ENCODE data around the gene GSTCD.
A peak's percentile ranks its signal among the peaks of the same experiment; 100 is the strongest.
"Not testable (repeated sequence)": the region's sequence is repeated elsewhere in the genome, so short reads cannot be mapped to it uniquely, and the experiment has no call there.

GSTCD gene, protein sequence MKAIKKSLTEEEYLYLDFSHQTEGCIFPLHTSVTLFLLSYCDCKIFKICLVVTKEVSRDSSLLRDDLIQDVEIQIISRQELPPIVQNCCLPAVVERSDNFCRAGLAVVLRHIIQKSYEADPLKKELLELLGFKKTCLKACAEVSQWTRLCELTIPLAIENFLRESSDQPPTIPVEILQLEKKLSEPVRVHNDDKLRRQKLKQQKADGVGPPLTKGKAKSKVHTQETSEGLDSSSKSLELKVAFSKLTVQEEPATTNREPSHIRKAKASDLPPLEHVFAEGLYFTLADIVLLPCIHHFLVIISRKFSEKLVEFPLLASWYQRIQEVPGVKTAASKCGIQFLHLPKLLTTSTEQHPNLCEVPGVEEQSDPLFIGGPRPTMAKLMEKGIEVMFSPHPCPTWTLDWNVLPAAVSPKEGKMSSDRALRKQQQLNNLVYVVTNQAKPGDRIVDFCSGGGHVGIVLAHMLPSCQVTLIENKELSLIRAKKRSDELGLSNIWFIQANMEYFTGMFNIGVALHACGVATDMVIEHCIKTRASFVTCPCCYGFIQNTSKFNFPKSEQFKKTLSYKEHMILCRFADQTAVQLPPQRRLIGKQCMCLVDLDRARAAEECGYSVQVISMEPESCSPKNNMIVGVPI

DNA sequence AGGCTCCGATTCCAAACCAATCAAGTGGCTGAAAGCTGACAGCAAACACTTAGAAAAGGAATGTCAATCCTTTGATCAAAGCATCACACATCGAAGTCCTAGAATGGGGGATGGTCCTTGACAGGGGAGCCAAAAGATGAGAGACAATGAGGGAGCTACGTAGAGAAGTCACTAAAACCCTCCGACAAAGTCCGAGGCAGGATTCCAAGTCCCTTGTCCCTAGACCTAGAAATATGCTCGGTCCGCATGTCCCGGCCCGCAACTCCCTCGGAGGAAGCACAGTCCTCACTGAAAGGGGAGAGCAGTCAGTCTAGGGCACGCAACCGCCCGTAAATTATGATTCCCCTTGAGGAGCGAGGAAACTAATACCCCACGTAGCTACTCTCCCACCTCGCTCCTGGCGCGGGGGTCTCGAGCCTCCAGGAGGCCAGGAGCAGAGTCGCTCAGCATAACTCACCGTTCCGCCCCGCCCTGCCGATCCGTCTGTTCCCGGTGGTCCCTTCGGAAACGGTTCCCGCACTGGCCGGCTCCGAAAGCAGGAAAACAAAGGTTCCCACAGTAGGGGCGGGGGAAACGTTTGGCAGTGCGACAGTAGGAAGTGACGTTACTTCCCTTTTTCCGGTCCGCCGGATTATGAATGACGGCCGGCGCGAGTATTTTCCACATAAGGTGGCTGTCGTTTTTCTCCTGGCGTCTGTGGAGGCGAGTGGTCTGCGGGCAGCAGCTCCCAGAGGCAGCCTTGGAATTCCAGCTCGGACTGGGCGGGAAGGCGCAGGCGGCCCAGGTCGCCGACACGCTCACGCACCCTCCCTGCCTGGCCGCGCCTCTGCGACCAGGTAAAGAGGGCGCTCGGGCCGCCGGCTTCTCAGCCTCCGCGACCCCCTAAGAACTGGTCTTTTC is at the start of gene GSTCD, which contains the start of gene INTS12:
Gene GSTCD, plus strand, starts transcription at position 604 of the 900 bp plus-strand sequence. CDS start 8,830 bp downstream, outside the sequence.
Gene INTS12, minus strand, starts transcription at position 509 of the 900 bp plus-strand sequence. CDS start 8,684 bp downstream, outside the sequence.
- peak; percentile 84 for DNase-seq

DNA sequence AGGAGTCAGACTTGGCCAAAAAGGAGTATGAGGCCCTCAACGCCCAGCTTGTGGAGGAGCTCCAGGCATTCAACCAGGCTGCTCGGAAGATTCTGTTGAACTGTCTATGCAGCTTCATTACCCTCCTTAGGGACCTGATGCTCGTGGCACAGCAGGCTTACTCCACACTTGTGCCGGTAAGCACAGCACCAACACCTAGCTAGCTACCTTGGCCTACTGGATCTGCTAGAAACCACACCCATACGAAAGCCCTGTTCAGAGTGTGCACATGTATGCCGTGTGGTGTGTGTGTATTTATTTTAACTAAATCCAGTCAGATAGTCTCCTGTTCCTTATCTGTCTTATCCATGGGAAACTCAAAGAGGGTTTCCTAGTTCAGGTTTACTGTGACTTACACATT is 49.4 kb upstream of the GSTCD start:
- no peak for DNase-seq

DNA sequence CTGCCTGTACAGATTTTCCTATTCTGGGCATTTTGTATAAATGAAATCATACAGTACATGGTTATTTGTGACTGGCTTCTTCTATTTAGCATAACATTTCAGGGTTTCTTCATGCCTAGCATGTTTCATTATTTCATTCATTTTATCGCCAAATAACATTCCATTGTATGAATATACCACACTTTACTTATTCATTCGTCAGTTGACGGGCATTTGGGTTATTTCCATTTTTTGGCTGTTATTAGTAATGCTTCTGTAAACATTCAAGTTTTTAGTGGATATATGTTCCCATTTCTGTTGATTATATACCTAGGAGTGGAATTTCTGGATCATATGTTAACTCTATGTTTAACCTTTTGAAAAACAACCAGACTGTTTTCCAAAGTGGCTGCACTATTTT is 47.6 kb upstream of the GSTCD start:
- no peak for DNase-seq

DNA sequence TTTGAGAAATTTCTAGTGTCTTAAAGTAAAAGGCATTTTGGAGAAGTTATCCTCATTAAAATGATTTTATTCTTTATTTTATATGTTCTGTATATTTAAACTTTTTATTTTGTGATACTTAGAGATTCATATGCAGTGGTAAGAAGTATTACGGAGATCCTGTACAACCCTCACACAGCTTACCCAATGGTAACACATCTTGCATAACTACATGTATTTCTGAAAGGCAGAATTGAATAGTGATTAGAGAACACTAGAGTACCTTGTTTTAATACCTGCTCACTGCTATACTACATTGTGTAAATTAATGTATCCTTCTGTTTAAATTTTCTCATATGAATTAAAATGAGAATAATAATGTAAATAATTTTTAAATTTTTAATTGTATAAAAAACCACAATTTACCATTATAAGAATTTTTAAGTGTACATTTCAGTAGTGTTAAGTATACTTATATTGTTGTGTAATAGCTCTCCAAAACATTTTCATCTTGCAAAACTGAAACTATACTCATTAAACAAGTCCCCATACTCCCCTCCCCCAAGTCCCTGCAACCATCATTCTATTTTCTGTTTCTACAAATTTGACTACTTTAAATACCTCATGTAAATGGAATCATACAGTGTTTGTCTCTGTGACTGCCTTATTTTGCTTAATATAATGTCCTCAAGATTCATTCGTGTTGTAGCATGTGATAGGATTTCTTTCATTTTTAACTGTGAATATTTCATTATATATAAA is 45.5 kb upstream of the GSTCD start:
- no peak for DNase-seq

DNA sequence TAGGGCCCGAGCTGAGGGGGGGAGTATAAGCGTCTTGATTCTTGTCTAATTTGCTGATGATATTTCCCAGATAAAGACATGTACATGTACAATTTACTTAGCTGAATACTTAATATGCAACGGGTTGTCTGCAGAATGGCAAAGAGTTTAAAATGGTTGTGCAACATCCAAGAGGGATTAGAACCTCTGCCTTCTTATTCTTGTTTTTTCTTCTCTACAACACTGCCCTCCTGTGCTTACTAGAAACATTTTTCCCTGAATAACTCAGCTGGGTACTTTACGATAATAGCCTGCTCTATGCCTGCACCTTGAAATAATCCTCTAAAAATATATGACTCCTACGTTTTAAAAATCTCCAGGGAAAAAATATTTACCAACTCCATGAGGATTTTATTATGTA is 41.9 kb upstream of the GSTCD start:
- no peak for DNase-seq

DNA sequence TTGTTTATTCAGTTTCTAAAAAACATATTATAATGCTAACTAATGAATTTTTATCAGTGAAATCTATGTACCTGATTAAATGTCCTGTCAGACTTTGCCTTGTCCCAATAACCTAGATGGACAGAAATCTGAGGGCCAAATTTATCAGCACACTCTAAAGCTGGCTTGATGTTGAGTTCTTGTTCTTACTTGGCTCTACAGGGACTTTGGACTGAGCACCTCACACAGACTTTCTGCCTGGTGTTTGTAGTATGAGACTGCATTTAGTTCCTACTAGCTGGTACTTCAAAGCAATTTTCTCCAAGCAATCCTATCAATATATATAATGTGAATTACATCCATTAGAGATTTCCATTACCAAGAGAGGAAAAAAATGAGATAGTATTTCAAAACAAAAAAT is 37.9 kb upstream of the GSTCD start:
- no peak for DNase-seq

DNA sequence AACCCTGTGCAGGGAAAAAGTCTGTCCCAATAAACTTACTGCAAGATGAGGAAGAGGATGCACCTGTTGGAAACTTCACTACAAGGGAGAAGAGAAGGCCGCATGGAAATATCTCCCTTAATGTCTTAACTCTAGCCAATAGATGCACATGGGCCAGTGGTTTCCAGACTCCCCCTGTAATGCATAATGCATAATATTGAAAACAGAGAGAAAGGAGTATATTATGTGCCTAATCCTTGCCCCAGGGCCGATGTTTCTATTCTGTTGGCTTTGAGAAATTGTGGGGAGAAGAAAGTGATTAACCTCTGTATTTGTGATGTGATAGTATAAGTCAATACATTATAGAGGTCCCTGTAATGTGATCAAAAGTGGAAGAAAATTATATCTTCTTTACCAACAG is 37.3 kb upstream of the GSTCD start:
- no peak for DNase-seq

DNA sequence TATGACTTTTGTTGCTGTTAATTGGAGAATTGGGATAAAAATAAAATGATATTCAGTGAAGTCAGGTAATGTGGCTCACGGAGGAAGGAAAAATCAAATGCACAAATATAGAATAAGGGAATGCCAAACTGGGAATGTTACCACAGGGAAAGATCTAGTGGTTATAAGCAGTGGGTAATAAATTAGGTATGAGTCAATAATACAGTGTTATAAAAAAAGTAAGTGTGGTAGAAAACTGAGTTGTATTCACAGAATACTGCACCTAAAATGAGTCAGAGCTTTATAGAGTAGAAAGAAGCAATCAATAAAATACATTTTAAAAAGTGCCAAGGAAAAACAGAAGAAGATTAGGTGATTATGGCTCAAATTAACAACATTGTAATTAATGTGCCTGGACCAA is 34.6 kb upstream of the GSTCD start:
- DNase-seq = no peak

DNA sequence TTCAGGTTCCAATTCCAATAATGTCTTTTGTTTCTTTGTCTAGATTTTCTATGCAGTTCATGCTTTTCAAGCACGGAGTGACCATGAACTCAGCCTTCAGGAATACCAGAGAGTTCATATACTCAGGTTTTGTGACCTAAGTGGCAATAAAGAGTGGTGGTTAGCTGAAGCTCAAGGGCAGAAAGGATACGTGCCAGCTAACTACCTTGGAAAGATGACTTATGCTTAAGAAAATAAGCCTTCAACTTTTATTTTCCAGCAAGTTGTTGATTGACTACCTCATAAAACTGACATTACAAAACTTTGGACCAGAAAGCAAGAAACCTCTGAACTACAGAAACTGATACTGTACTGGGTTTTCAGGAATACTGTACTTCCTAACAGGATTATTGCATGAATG is 30.9 kb upstream of the GSTCD start:
- no peak for DNase-seq

DNA sequence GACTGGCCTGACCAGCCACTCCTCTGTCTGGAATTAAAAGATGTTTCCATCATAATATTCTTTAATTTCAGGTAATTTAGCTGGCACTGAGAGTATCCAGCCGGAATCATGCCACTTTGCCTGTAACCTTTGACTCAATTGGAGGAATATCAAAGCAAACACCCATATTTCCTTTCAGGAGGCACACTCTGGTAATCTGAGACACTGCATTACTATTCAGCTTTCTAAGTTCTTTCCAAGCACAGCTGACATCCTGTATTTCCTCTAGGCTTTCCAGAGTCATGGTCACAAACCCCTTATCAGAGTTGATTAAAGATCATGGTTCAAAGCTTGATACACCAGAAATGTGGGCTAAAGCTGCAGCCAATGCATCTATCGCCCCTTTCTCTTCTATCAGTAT is 29.4 kb upstream of the GSTCD start:
- DNase-seq = no peak

DNA sequence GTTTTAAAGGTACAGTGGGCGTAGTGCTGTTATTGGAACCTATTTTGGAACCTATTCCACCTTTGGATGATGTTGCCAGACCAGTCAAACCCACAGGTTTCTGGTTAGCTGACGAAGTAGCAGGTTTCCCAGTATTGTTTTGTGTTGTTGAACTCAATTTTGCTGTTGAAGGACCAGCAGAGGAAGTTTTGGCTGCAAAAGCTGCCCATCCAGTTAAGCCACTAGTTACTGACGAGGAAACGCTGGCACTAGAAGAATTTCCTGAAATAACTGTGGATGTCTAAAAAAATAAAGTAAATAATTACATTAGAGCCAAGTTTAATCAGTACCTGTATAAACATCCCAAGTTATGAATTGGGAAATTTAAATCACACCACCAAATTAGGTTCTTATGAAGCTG is 25.5 kb upstream of the GSTCD start:
- no peak for DNase-seq

DNA sequence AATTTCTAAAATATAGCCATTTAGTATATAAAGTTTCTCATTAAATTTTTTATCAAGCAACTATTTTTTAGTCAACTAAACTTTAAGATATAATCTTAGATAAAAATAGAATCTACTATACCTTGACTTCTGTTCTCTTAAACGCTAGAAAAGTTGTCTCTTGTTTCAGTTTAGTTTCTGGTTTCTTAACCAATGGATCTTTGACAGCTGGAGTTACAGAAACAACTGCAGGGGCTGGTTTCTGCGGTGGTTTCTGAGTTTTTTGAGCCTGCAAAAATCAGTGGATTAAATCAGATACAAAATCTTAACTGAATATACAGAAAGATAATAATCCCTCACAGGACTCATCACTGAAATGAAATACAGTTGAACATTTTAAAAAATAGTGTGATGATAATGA is 22.0 kb upstream of the GSTCD start:
- DNase-seq = no peak

DNA sequence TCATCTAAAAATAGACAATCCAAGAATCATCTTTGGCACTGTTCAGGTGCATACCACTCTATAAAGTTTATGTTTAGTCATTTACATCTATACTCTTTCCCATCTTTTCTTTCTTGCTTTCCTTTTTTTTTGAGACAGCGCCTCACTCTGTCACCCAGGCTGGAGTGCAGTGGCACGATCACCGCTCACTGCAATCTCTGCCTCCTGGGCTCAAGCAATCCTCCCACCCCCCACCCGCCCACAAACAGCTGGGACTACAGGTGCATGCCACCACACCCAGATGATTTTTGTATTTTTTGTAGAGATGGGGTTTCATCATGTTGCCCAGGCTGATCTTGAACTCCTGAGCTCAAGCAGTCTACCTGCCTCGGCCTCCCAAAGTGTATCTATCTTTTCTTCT is 13.8 kb upstream of the GSTCD start:
- DNase-seq = not testable (repeated sequence)

DNA sequence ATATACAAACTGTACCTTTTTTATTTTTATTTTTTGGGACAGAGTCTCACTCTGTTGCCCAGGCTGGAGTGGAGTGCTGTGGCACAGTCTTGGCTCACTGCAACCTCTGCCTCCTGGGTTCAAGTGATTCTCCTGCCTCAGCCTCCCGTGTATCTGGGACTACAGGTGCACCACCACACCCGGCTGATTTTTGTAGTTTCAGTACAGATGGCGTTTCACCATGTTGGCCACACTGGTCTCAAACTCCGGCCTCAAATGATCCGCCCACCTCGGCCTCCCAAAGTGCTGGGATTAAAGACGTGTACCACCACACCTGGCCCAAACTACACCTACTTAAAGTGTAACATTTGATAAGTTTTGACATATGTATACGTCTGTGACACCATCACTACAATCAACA is 12.8 kb upstream of the GSTCD start:
- not testable (repeated sequence) for DNase-seq

DNA sequence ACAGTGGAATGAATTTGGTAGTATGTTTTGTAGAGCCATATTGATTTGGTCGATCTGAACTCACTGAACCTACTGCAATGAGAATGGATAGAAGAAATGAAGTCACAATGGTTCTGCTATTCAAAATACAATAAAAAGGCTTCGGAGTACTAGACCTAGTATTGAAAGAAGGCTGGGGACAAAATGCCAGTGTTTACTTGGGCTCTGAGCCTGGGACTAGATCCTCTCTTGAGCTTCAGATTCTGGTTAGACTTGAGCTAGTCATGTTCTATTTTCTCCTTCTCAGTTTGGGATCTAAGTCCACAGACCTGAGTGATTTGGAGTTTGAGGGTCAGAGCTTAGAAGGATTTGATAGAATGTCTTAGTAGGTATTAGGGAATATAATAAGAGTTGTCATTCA is 10.0 kb upstream of the GSTCD start:
- no peak for DNase-seq

DNA sequence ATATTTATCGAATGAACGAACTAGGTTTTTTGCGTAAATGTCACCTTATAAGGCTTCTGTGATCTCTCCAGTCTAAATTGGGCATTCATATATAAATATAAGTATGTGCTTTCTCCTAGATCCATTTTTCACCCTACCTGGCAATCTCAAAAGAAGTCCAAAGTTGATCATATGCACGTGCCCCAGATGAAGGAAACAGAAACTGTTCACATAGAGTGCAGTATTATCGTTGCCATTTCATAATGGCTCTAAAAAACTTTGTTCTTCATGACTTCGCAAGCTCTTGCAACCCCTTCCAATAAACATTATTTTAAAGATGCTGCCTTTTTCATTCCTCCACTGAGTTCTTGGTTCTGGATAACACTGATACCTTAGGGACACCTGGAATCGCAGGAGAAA is 803 bp upstream of the GSTCD start:
- no peak for DNase-seq

DNA sequence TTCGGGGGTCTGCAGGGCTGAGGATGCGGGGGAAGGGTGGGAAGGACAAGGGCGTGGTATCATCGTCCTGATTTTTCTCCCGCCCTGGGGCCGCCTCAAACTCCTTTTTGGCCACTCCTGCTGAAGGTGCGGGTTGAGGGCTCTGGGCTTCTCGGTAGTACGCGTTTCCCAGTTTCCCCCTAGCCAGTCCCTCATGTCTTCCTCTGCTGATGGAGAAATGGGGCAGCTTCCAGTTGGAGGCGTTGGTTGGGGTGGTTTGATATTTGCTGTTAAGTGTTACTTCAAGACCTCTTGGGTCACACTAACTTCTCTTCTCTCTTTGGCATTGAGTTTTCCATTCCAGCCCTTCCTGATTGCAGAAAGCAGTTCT is 482 bp downstream of the GSTCD start:
- DNase-seq = no peak

DNA sequence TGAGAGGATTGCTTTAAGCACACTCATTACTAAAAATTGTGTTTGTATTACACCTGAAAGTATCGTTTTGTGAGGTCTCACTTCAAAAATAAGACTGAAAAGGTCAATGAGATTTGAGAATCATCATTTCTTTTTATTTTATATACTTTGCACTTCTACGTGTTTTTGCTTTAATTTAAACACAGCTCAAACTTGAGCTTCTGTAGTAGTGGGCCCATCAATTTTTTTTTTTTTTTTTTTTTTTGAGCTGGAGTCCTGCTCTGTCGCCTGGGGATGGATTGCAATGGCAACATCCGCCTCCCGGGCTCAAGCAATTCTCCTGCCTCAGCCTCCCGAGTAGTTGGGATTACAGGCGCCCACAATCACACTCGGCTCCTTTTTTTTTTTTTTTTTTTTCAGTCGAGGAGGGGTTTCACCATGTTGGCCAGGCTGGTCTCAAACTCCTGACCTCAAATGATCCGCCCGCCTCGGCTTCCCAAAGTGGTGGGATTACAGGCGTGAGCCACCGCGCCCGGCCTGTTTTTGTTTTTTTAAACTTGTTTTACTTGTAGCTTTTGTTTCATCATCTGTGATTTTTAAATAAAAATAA is 1.5 kb downstream of the GSTCD start:
- no peak for DNase-seq

DNA sequence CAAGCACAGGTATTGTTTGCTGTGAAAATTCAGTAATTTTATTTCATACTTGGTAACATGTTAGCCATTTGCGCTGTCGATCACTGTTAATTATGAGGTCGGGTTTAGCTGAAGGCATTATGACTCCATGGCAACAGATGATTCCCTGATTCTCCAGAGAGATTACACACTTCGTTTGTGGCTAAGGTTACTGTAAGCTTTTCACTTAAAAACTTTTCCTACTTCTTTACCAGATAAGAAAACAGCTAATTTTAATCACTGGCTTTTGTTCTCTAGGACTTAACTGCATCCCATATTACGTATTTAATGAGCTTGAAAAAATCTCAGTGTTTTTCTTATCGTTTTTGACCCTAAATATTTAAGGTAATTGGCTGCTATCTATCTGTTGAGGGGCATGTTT is 2.1 kb downstream of the GSTCD start:
- DNase-seq = no peak

DNA sequence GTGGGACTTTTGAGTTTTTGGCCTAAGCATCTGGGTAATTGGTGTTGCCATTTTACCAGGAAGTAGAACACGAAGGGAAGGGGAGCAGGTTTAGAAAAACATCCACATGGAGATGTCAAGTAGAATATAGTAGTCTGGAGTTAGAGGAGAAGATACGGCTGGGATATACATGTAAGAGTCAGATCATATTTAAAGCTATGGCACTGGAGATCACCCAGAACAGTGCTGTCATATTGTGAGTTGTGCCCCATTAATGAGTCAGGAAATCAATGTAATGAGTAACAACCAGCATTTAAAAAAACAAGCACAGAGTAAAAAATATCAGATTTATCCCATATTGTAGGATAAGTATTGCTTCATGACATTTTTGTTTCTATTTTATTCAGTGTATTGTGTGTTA is 4.2 kb downstream of the GSTCD start:
- DNase-seq = no peak

DNA sequence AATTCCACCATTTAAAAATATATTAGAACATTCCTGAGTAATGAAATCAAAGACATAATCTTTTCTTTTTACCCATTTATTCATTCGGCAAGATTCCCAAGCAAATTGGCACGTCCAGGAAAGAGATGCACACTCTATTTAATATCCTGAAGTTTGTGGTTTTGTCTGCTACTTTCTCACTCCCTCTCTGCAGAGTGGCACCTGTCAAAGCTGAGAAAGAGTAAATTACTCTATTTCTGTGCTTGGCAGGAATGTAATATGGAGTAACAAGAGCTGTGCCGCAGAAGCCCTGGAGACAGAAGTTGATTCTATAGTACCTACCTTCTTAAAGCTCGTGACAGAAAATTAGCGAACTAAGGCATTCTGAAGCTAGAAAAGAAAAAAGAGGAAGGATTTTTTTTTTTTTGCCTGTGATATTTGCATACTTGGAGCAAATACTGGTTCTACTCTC is 5.5 kb downstream of the GSTCD start:
- no peak for DNase-seq

DNA sequence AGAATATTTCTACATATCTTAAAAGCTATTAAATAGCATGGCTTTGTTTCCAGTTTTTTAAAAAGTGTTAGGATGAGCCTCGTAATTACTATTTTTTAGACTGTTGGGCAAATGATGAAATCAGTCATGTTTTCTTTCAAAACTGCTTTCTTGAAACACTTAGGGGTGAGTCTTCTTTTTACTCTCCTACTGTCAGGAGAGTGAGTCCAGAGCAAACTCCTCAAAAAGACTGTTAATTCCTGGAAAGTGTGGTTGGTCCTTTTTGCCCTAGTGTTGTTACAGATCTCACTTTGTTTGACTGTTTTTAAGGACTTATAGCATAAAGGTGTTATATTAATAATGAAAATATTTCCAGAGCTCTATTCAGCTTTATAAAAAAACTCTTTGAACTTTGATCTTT is 6.3 kb downstream of the GSTCD start:
- DNase-seq = no peak

Data from stimulated activated naive CD4-positive, alpha-beta T cell treated with Interleukin-2 at 50 U/mL for 16 hours (primary cell).